ENCODE measurements around the gene ACOXL. TPM values are rescaled to one million over a fixed set of nuclear protein-coding genes. Genes with fewer than 3 reads are reported as not detected.

ACOXL gene
- total and polyA plus RNA-seq, 9 of the 15 experiments (the other 6 are each of a cell fraction or from before 2014, with no cell fraction given): 0.31 to 0.56 TPM; not detected in 7

GRCh38 chr2:111159641-111160040 lies 427.3 kb downstream of the ACOXL start:
- BruUV-seq (replicated peaks): no TSS peak
- in situ Hi-C loops (cut with MboI) (no loop called here), intact Hi-C loops (cut with micrococcal nuclease) (no loop called here)
- H3K4me3 ChIP-seq: no peak overlapping the region
- no peaks in the 10 kb centered on the region for H3K79me2 ChIP-seq (ENCODE audit: control insufficient read depth, insufficient read depth, low read length)
- no peaks in the 10 kb centered on the region for H3K4me1 ChIP-seq (replicated peaks in 1 of 2; ENCODE audit: control insufficient read depth in 2 of 2, insufficient read depth in 2 of 2, low read length in 2 of 2)
- H3K36me3 ChIP-seq (ENCODE audit: control insufficient read depth, insufficient read depth, low read length): peaks cover 67% of the 10 kb centered on the region; the same call in 1 of the 3 replicates
- H3K4me2 ChIP-seq (ENCODE audit: insufficient read depth, low read length): no peak overlapping the region
- H3K27me3 ChIP-seq (ENCODE audit: control insufficient read depth in 2 of 2, insufficient read depth in 2 of 2, low read length in 2 of 2): no peaks in the 10 kb centered on the region
- ChIA-PET POLR2A (no interaction called here), CTCF (ENCODE audit: low intra/inter-chr PET ratio) (no interaction called here)
- no peak overlapping the region for H3K27ac ChIP-seq (ENCODE audit: extremely low read depth, low read depth, low read length)
- no peak overlapping the region for H2AFZ ChIP-seq (ENCODE audit: low read depth, low read length)
- no peaks in the 10 kb centered on the region for H3K9me1 ChIP-seq (ENCODE audit: control insufficient read depth, insufficient read depth, low read length)
- no peak overlapping the region for H3K9ac ChIP-seq (ENCODE audit: insufficient read depth in 1 of 2, low read depth in 2 of 2, low read length in 2 of 2)
- DNase-seq (ENCODE audit: extremely low read depth in 1 of 4, low spot score in 3 of 4): no peak
- H4K20me1 ChIP-seq (replicated peaks; ENCODE audit: control insufficient read depth, insufficient read depth, low read length): peaks cover 40% of the 10 kb centered on the region
- FAIRE-seq: no peak
- H3K9me3 ChIP-seq (replicated peaks; ENCODE audit: control insufficient read depth, insufficient read depth, low read depth, low read length): no peaks in the 10 kb centered on the region
- WGBS (ENCODE audit: insufficient coverage, low coverage, missing lambda C conversion rate): 75% methylated on average over 5 of the region's 5 CpGs
- ATAC-seq: no peak
- TF ChIP-seq FOS (IDR thresholded peaks at IDR 0.05; ENCODE audit: extremely low read depth, insufficient read length) (no peak), SMARCA5 (IDR thresholded peaks at IDR 0.05) (no peak), CBX8 (IDR thresholded peaks at IDR 0.05; ENCODE audit: borderline replicate concordance, extremely low read depth, low read depth, low read length, poor library complexity, severe bottlenecking) (no peak), GATAD2B (IDR thresholded peaks at IDR 0.05; ENCODE audit: borderline replicate concordance) (no peak), MLX (CRISPR knock-in tag; conservative IDR thresholded peaks at IDR 0.05) (no peak), ZZZ3 (IDR thresholded peaks at IDR 0.05) (no peak), ZNF408 (CRISPR knock-in tag; IDR thresholded peaks at IDR 0.05; ENCODE audit: low read depth) (no peak), STAG1 (CRISPR knock-in tag; IDR thresholded peaks at IDR 0.05; ENCODE audit: borderline replicate concordance) (no peak), E2F8 (IDR thresholded peaks at IDR 0.05; ENCODE audit: low read depth, partially characterized antibody) (no peak), ZBTB26 (CRISPR knock-in tag; IDR thresholded peaks at IDR 0.05) (no peak), POLR2B (IDR thresholded peaks at IDR 0.05; ENCODE audit: low read depth, partially characterized antibody) (no peak), PCBP2 (IDR thresholded peaks at IDR 0.05; ENCODE audit: low read depth, low read length, poor library complexity, severe bottlenecking) (no peak), TRIM25 (IDR thresholded peaks at IDR 0.05; ENCODE audit: borderline replicate concordance) (no peak), E2F6 (IDR thresholded peaks at IDR 0.05; ENCODE audit: borderline replicate concordance in 1 of 2, extremely low read depth in 1 of 2, insufficient read depth in 1 of 2, insufficient read length in 1 of 2, low read depth in 1 of 2, low read length in 1 of 2, poor library complexity in 1 of 2, severe bottlenecking in 1 of 2) (no peak)

Data from K562 (cell line).